ENCODE measurements around the gene NHS. TPM values are rescaled to one million over a fixed set of nuclear protein-coding genes. Genes with fewer than 3 reads are reported as not detected.
A peak's percentile ranks its signal among the peaks of the same experiment; 100 is the strongest.

NHS gene
- total and polyA plus RNA-seq, 2 of the 4 experiments (the other 2 are of a cell fraction), result 0.36 to 0.90 TPM

GRCh38 chrX:17470136-17470535 lies 95.1 kb downstream of the NHS start:
- no peak overlapping the region for H3K9ac ChIP-seq (ENCODE audit: low read depth, low read length)
- no peaks in the 10 kb centered on the region for H3K36me3 ChIP-seq (ENCODE audit: control insufficient read depth, insufficient read depth, low read length)
- CTCF ChIA-PET, result no interaction called here
- no peak overlapping the region for H4K91ac ChIP-seq (ENCODE audit: insufficient read depth, low read depth, low read length)
- H3K56ac ChIP-seq (ENCODE audit: extremely low read depth, insufficient read depth, low read length), result no peak overlapping the region
- no peak overlapping the region for H2AK9ac ChIP-seq (replicated peaks; ENCODE audit: low read depth, low read length, poor library complexity)
- no peak overlapping the region for H3K27ac ChIP-seq (ENCODE audit: insufficient read depth, low read length)
- H3K18ac ChIP-seq (ENCODE audit: low read depth, low read length), result no peak overlapping the region
- no peaks in the 10 kb centered on the region for H4K20me1 ChIP-seq (ENCODE audit: insufficient read depth, low read length)
- no peak overlapping the region for H3K4ac ChIP-seq (ENCODE audit: low read depth, low read length)
- POLR2A ChIA-PET (ENCODE audit: unreplicated experiment), result no interaction called here
- DNase-seq (peak; percentile 42), ATAC-seq (ENCODE audit: low read depth) (peak; percentile 14; the same call in 1 of the 2 replicates)
- peaks cover 4% of the 10 kb centered on the region for H3K27me3 ChIP-seq (ENCODE audit: control insufficient read depth, insufficient read depth, low read length)
- dilution Hi-C loops (cut with HindIII; ENCODE audit: low sequenced_read_pairs, unreplicated experiment) (no loop called here), in situ Hi-C loops (cut with MboI; ENCODE audit: low sequenced_read_pairs) (no loop called here), intact Hi-C loops (cut with micrococcal nuclease) (loop anchor here (5.0 to 10.0 kb wide), 2 partner anchors 65 to 93 kb away; partner anchors contain the start of gene NHS)
- no peak overlapping the region for H3K23ac ChIP-seq (ENCODE audit: low read depth, low read length)
- 87% methylated on average over 3 of the region's 6 CpGs; no CpG with 5 or more reads in 1 of the 2 experiments for WGBS, 2 experiments (ENCODE audit: extremely low coverage in 2 of 2, insufficient read length in 1 of 2)
- no peak overlapping the region for H4K5ac ChIP-seq (ENCODE audit: low read depth, low read length)
- no peak overlapping the region for H2BK20ac ChIP-seq (ENCODE audit: low read depth, low read length)
- H2BK5ac ChIP-seq (ENCODE audit: low read depth, low read length, poor library complexity, severe bottlenecking), result no peak overlapping the region
- no peaks in the 10 kb centered on the region for H3K9me3 ChIP-seq (ENCODE audit: control insufficient read depth, insufficient read depth, low read length)
- H2BK120ac ChIP-seq (ENCODE audit: low read depth, low read length), result no peak overlapping the region
- H3K4me1 ChIP-seq (ENCODE audit: control insufficient read depth, insufficient read depth, low read length), result peaks cover 3% of the 10 kb centered on the region
- no peak overlapping the region for H4K8ac ChIP-seq (ENCODE audit: low read depth in 2 of 2, low read length in 2 of 2)
- H2BK15ac ChIP-seq (ENCODE audit: low read depth, low read length), result no peak overlapping the region
- no peaks in the 10 kb centered on the region for H3K9me1 ChIP-seq (ENCODE audit: insufficient read depth, low read length)
- BruUV-seq (replicated peaks), result no TSS peak
- TF ChIP-seq CEBPB (IDR thresholded peaks at IDR 0.05; ENCODE audit: low read depth, low read length) (peak; percentile 26; the same call in 1 of the 2 replicates), RCOR1 (IDR thresholded peaks at IDR 0.05; ENCODE audit: insufficient replicate concordance, low read length) (no peak)
- no peak overlapping the region for H2AFZ ChIP-seq (replicated peaks; ENCODE audit: low read length, poor library complexity)
- no peak overlapping the region for H2AK5ac ChIP-seq (ENCODE audit: low read depth, low read length)
- no peak overlapping the region for H3K14ac ChIP-seq (replicated peaks; ENCODE audit: low read depth, low read length)
- no peak overlapping the region for H3K4me2 ChIP-seq (ENCODE audit: low read depth, low read length)
- H3K79me1 ChIP-seq (ENCODE audit: low read depth in 1 of 2, low read length in 2 of 2), result no peaks in the 10 kb centered on the region
- no peak overlapping the region for H3K4me3 ChIP-seq (ENCODE audit: insufficient read depth, low read depth, low read length)
